GM18867 (cell line): ENCODE results near the gene POLG.

Experiments used
- ATAC-seq: cut with Tn5 transposase; IDR thresholded peaks from one replicate; pipeline ENCODE4 v1.9.1; 2021; ENCODE audit warnings: mild to moderate bottlenecking, moderate library complexity; ENCODE audit not compliant: unreplicated experiment

The POLG gene

GRCh38 chr15:89327113-89327512, 7.5 kb downstream of the POLG start:
- no peak for ATAC-seq

GRCh38 chr15:89326316-89326715, 8.3 kb downstream of the POLG start:
- no peak for ATAC-seq

- ATAC-seq, result no peak
These were observed 9.4 kb downstream of the POLG start for GRCh38 chr15:89325039-89325803.

- ATAC-seq, result no peak
These were observed 10.8 kb downstream of the POLG start for GRCh38 chr15:89323825-89324224.

GRCh38 chr15:89322822-89323221, 11.8 kb downstream of the POLG start:
- no peak for ATAC-seq

- ATAC-seq, result no peak
These were observed 12.9 kb downstream of the POLG start for GRCh38 chr15:89321521-89322410.

- no peak for ATAC-seq
These were observed 14.4 kb downstream of the POLG start for GRCh38 chr15:89320200-89320599.

- ATAC-seq, result no peak
These were observed 14.9 kb downstream of the POLG start for GRCh38 chr15:89319678-89320077.

- ATAC-seq, result no peak
These were observed 17.4 kb downstream of the POLG start for GRCh38 chr15:89317186-89317720.

- no peak for ATAC-seq
These were observed 18.1 kb downstream of the POLG start for GRCh38 chr15:89316504-89316903.

- no peak for ATAC-seq
These were observed 19.2 kb downstream of the POLG start for GRCh38 chr15:89315375-89315929.

GRCh38 chr15:89309993-89310392, 24.6 kb downstream of the POLG start:
- no peak for ATAC-seq

GRCh38 chr15:89308236-89308635, 26.4 kb downstream of the POLG start:
- ATAC-seq, result no peak

- ATAC-seq, result no peak
These were observed 26.8 kb downstream of the POLG start for GRCh38 chr15:89307791-89308190.

GRCh38 chr15:89307046-89307587, 27.5 kb downstream of the POLG start:
- no peak for ATAC-seq

- ATAC-seq, result no peak
These were observed 29.2 kb downstream of the POLG start for GRCh38 chr15:89305395-89305794.

GRCh38 chr15:89303986-89304385, 30.6 kb downstream of the POLG start:
- ATAC-seq, result no peak

GRCh38 chr15:89301304-89302089, 33.1 kb downstream of the POLG start:
- no peak for ATAC-seq

GRCh38 chr15:89299896-89300295, 34.7 kb downstream of the POLG start:
- ATAC-seq, result no peak

GRCh38 chr15:89293012-89293411, 41.6 kb downstream of the POLG start:
- ATAC-seq, result no peak
